ENCODE measurements around the gene RNPS1. TPM values are rescaled to one million over a fixed set of nuclear protein-coding genes. Genes with fewer than 3 reads are reported as not detected.

The RNPS1 gene
- total and polyA plus RNA-seq, 3 donors from 2014 or later, result 197 to 294 (median 261) TPM

DNA sequence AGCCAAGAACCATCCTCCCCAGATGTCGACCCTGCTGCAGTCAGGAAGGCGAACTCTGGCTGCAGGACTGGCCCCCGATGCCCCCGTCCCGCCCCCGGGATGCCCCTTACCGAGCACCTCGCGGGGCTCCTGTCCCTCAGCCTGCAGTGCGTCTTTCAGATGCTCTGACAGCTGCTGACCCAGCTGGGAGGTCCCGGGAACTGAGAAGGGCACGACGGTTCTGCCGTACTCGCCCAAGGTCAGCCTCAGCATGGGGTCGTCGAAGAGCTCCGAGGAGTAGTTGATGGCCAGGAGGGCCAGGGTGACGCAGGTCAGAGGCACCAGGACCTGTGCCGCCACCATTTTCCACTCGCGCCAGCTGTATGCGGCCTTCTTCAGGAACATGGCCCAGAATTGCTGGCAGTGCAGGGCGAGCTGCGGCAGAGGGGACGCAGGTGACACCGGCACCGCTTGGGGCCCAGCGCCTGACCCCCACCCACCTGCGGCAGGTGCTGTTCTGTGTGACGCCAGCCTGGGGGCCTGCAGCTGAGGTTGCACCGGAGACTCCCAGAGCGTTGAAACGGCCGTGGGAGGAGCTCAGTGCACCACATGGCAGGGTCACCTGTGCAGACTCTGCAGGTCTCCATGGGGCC lies 20.1 kb upstream of the RNPS1 start:
- 87 to 89% methylated on average over 13 to 34 of the region's 35 CpGs for WGBS, 2 donors
- no peaks in the 10 kb centered on the region for H3K36me3 ChIP-seq (ENCODE audit: low read depth, missing control alignments)
- no peaks in the 10 kb centered on the region for H3K27me3 ChIP-seq
- H3K4me3 ChIP-seq, result no peak overlapping the region
- TF ChIP-seq POLR2A (IDR thresholded peaks at IDR 0.05), result no peak
- TF ChIP-seq, protein P1, sequence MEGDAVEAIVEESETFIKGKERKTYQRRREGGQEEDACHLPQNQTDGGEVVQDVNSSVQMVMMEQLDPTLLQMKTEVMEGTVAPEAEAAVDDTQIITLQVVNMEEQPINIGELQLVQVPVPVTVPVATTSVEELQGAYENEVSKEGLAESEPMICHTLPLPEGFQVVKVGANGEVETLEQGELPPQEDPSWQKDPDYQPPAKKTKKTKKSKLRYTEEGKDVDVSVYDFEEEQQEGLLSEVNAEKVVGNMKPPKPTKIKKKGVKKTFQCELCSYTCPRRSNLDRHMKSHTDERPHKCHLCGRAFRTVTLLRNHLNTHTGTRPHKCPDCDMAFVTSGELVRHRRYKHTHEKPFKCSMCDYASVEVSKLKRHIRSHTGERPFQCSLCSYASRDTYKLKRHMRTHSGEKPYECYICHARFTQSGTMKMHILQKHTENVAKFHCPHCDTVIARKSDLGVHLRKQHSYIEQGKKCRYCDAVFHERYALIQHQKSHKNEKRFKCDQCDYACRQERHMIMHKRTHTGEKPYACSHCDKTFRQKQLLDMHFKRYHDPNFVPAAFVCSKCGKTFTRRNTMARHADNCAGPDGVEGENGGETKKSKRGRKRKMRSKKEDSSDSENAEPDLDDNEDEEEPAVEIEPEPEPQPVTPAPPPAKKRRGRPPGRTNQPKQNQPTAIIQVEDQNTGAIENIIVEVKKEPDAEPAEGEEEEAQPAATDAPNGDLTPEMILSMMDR (IDR thresholded peaks at IDR 0.05), result no peak
- H3K9me3 ChIP-seq, result no peaks in the 10 kb centered on the region
- DNase-seq, result no peak
- no peak overlapping the region for H3K27ac ChIP-seq
- H3K4me1 ChIP-seq, result no peaks in the 10 kb centered on the region
- intact Hi-C loops (cut with DNase I; ENCODE audit: low total_unique reads), result no loop called here

DNA sequence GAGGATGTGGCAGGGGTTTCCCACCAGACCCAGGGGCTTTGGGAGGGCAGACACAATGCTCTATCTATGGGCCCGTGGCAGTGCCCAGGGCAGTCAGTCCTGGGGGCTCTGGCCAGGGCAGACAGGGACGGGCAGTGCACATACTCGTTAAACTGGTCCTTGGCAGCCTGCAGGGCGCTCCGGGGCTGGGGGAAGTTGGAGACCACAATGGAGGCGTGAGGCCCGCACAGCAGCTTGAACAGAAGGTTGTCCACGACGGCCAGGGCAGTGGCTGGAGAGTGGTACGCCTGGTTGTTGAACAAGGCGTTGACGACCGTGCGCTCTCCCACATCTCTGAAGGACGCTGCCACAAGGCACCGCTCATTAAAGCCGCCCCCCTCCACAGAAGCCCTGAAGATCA lies 18.6 kb upstream of the RNPS1 start:
- intact Hi-C loops (cut with DNase I; ENCODE audit: low total_unique reads), result no loop called here
- H3K4me3 ChIP-seq, result no peak overlapping the region
- WGBS, 2 donors, result 82 to 88% methylated on average over 9 to 17 of the region's 17 CpGs
- DNase-seq, result no peak
- no peak for TF ChIP-seq POLR2A (IDR thresholded peaks at IDR 0.05)
- TF ChIP-seq, protein P1 (IDR thresholded peaks at IDR 0.05), result no peak
- H3K36me3 ChIP-seq (ENCODE audit: low read depth, missing control alignments), result no peaks in the 10 kb centered on the region
- H3K27me3 ChIP-seq, result no peaks in the 10 kb centered on the region
- H3K9me3 ChIP-seq, result no peaks in the 10 kb centered on the region
- H3K4me1 ChIP-seq, result no peaks in the 10 kb centered on the region
- no peak overlapping the region for H3K27ac ChIP-seq

DNA sequence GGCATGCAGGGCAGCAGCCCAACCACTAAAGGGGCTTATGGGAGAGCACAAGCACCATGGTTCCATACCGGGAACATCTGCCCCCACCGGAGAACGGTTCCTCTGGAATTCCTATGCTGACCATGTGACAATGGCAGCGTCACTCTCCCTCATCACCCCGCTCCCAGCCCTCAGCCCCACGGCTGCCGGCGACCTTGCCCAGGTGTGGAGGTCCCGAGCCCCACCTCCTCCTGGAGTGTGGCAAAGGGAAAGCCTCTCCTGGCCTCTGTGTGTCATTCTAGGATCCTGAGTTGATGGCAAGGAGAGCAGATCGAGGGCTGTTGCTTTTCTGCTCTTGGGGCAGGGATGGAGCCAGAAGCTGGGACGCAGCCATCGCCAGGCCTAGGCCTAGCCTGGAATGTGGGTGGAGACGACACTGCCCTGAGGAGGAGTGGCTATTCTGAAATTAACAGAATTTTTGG lies 17.8 kb upstream of the RNPS1 start:
- DNase-seq, result no peak
- Histone ChIP-seq H3K9me3 (no peaks in the 10 kb centered on the region), H3K27me3 (no peaks in the 10 kb centered on the region), H3K4me3 (no peak overlapping the region), H3K36me3 (ENCODE audit: low read depth, missing control alignments) (no peaks in the 10 kb centered on the region), H3K4me1 (no peaks in the 10 kb centered on the region), H3K27ac (no peak overlapping the region)
- intact Hi-C loops (cut with DNase I; ENCODE audit: low total_unique reads), result no loop called here
- no peak for TF ChIP-seq POLR2A (IDR thresholded peaks at IDR 0.05)
- TF ChIP-seq, protein P1 (IDR thresholded peaks at IDR 0.05), result no peak
- 85 to 91% methylated on average over 10 to 13 of the region's 13 CpGs for WGBS, 2 donors

DNA sequence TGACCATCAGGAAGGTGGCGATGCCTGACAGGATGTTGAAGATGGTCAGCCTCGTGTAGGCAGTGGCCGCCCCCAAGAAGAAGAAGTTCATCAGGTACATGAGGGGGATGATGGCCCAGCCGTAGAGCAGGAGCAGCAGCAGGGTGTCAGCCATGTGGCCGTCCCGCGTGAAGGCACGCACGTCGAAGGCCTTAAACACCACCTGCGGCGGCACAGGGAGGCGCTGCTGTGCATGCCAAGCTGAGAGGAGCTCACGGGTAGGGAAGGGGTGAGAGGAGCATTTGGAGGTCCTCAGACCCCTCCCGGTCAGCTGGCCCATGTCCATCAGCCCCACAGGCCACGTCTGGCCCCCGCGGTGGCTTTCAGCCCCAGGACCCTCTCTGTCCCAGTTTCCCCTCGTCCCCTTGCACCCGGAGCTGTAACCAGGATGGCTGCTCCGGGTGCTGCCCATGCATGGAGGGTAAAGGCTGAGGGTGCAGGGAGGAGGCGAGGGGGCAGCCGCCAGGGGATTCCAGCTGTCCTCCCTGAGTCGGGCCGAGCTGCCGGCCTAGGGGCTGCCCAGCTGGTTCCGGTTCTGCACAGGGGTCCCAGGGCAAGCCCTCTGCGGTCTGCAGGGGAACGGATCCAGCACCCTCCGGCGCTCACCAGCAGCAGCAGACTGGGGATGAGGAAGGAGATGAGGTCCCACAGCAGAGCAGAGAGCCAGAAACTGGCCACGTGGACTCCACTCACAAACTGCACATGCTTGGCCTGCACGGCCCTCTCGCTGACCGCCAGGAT lies 17.1 kb upstream of the RNPS1 start:
- Histone ChIP-seq H3K4me3 (no peak overlapping the region), H3K27ac (no peak overlapping the region), H3K36me3 (ENCODE audit: low read depth, missing control alignments) (no peaks in the 10 kb centered on the region), H3K9me3 (no peaks in the 10 kb centered on the region), H3K27me3 (no peaks in the 10 kb centered on the region), H3K4me1 (no peaks in the 10 kb centered on the region)
- intact Hi-C loops (cut with DNase I; ENCODE audit: low total_unique reads), result no loop called here
- no peak for DNase-seq
- TF ChIP-seq, protein P1 (IDR thresholded peaks at IDR 0.05), result no peak
- no peak for TF ChIP-seq POLR2A (IDR thresholded peaks at IDR 0.05)
- 89 to 91% methylated on average over 27 to 35 of the region's 35 CpGs for WGBS, 2 donors

Data from testis (tissue), 3 donors.